Activated T-helper 1 cell treated with Interleukin-2 at 50 U/mL for 16 hours (primary cell): ENCODE data around the gene OR2A42.
"Not testable (repeated sequence)": the region's sequence is repeated elsewhere in the genome, so short reads cannot be mapped to it uniquely, and the experiment has no call there.

Source experiments
- DNase-seq: peaks from one replicate; pipeline ENCODE4 v3.0.0-alpha.2; 2020; ENCODE audit warnings: low read depth

OR2A42 gene

GRCh38 chr7:144223675-144224074 lies 15.7 kb downstream of the OR2A42 start:
- DNase-seq = not testable (repeated sequence)

DNA sequence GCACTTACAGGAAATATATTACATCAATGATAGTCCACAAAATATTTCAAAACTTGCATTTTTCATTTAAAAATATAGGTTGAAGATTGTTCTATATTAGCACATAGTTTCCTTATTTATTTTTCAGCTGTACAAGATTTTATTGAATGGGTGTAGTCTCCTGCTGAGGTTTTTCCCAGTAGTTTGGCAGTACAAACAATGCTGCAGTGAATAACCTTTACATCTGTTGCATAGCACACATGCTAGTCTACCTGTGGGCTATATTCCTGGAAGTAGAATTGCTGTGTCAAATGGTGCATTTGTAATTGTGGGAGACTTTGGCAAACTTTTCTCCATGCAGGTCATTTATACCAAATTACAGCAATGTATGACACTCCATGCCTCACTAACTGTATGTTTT lies 18.9 kb downstream of the OR2A42 start:
- not testable (repeated sequence) for DNase-seq

- DNase-seq = not testable (repeated sequence)
Observed at GRCh38 chr7:144219149-144219548, 20.3 kb downstream of the OR2A42 start.

- not testable (repeated sequence) for DNase-seq
Observed at GRCh38 chr7:144218581-144218980, 20.8 kb downstream of the OR2A42 start.

DNA sequence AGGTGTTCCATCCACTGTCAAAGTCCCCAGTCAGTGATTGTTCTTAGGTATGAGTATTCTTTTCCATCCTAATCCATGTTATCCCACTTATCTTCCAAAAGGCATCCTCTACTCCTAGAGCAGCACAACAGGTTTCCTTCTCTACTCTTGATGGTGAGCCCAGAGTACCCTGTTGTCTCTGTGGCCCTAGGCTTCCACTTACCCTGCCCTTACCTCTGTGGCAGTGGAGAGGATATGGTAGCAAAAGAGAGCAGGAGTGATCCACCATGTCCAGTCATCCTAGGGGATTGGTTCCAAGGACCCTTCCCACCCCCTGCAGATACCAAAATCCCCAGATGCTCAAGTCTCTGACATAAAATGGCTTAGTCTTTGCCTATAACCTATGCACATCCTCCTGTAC lies 22.2 kb downstream of the OR2A42 start:
- not testable (repeated sequence) for DNase-seq

DNA sequence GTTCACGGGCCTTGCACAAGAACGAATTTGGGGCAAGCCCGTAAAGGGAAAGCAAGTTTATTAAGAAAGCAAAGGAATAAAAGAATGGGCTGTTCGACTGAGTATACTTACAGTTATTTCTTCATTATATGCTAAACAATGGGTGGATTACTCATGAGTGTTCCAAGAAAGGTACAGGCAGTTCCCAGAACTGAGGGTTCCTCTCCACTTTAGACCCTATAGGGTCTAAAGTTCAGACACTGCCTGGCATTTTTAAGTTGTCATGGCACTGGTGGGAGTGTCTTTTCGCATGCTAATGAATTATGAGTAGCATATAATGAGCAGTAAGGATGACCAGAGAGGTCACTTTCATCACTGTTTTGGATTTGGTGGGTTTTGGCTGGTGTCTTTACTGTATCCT lies 34.1 kb downstream of the OR2A42 start:
- not testable (repeated sequence) for DNase-seq

- DNase-seq = not testable (repeated sequence)
Observed at GRCh38 chr7:144203086-144203485, 36.3 kb downstream of the OR2A42 start.

- not testable (repeated sequence) for DNase-seq
Observed at GRCh38 chr7:144201978-144202377, 37.4 kb downstream of the OR2A42 start.

GRCh38 chr7:144198934-144199333 lies 40.5 kb downstream of the OR2A42 start:
- DNase-seq = not testable (repeated sequence)

DNA sequence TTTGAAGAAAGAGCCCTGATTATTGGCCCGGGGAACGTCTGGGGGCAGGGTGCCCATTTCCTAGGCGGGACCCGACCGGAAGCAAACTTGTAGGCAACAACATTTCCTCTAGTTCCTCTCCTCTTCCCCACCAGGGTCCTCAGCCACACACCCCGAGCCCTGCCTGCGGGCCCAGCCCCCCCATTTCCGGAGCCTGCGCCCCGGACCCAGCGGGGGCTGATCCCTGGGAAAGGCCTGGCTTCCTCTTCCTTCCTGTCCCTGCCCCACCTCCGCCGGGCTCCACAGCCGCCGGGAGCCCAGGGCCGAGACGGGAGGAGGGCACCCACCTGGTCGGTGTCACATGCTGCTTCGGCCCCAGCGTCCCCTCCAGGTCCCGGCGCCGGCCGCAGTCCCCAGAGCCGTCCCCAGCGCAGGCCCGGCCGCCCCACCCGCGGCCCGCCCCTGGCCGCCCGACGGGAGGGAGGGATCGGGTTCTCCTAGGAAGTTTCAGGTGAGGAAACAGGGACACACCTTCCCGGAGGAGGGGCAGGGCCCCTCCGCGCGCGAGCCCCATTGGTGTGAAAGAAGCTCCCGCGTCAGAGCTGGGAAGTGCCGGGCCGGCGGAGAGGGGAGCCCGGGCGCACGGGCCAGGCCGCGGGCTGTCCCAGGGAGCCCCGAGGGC lies 44.1 kb downstream of the OR2A42 start, which contains the start of gene ARHGEF35:
Gene ARHGEF35, minus strand, starts transcription at position 622 of the 661 bp plus-strand sequence. CDS start 7,450 bp downstream, outside the sequence.
- not testable (repeated sequence) for DNase-seq

DNA sequence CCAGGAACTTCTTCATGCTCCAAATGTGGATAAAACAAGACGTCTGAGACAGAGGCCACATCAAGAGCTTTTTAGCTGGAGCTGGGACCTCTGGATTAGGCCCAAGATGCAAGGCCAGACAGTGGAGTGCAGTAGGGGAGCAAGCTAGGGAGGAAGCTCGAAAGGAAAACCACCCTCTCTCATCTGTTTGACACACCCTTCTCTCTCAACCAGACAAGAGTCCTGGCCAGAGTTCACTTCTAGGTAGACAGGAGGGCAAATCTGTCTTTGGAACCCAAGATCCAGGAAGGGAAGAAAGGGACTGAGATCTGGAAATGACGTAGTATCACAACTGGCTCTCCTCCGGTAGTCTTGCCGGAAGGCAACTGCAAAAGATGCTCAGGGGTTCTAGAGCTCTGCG lies 45.0 kb downstream of the OR2A42 start:
- DNase-seq = not testable (repeated sequence)

GRCh38 chr7:144193782-144194181 lies 45.6 kb downstream of the OR2A42 start:
- DNase-seq = not testable (repeated sequence)

DNA sequence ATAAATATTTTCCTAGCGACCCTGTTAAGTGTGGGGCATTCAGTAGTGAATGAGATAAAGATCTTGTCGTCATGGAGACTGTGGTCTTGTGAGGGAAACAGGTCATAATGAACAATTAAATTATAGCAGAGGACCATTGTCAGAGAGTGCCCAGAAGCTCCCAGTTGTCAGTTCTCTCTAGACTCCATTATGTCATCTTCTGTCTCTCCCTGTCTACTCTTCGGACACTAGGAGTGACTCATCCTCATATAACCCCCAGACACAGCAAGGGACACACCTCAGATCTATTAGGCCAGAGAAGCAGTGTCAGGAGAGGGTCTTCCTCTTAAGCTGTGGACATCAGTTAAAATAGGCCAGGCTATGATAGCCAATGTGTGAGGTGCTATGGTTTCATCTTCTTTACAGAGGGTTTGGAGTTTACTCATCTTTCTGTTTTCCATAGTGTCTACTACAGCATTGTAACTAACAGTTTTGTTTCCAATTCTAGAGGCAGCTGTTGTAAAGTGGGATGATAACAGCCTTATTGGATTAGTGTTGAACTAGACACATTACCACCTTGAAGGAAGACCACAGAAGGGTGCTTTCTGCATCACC lies 50.7 kb downstream of the OR2A42 start:
- not testable (repeated sequence) for DNase-seq

DNA sequence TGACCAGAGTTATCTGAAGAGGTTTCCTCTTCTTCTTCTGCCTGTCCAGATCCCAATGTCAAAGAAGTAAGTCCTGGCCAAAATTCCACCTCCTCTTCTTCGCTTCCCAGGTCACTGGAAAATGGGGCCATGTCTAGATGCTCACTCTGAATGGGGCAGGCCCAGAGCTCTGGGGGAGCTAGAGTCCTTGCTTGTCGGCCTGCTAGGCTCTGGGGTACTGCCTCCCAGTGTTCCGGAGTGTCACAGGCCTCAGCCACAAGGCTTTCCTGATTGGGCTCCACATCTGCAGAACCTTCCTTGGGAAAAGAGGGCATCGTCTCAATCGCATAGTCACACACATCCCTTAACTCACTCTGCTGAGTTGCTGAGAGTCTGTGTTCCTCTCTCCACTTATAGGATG lies 51.6 kb downstream of the OR2A42 start:
- not testable (repeated sequence) for DNase-seq

- DNase-seq = not testable (repeated sequence)
Observed at GRCh38 chr7:144183166-144183565, 56.2 kb downstream of the OR2A42 start, which contains the start of gene CTAGE4. Gene CTAGE4 (plus strand): TSS chr7:144183466. CDS start chr7:144183504, 38 bp downstream.

DNA sequence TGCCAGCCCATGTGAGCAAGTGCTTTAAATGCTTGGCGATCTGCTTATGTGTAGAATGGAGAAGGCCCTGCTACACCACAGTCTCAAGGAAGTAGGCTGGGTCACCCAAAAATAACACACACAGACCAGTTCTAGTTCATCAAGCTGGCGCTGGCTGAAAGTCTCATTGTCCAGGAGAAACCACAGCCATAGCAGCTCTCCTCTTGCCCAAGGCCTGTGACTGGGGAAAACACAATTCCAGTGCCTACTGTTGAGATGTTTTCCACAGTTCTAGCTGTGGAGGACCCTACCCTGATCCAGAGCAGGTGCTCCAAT lies 60.3 kb downstream of the OR2A42 start:
- DNase-seq = not testable (repeated sequence)

- not testable (repeated sequence) for DNase-seq
Observed at GRCh38 chr7:144178380-144179164, 60.8 kb downstream of the OR2A42 start.
